Peyer's patch (tissue), 4 donors: ENCODE results near the gene TIGIT. TPM values are rescaled to one million over a fixed set of nuclear protein-coding genes. Genes with fewer than 3 reads are reported as not detected.

Source experiments
- DNase-seq, 3 donors: peaks; one replicate each; pipeline ENCODE4 v3.0.0-alpha.2; 2017 to 2019
- H3K27ac ChIP-seq, 4 donors: fragments of 200-600 bp; sonication (generic); one replicate each; pipeline ENCODE4 v1.5.1; 2016 to 2019
- H3K27me3 ChIP-seq, 2 donors: fragments of 200-600 bp; sonication (generic); one replicate each; pipeline ENCODE4 v1.5.1; 2019
- H3K36me3 ChIP-seq, 3 donors: fragments of 200-600 bp; sonication (generic); one replicate each; pipeline ENCODE4 v1.5.1; 2016 to 2019
- H3K4me1 ChIP-seq, 4 donors: fragments of 200-600 bp; sonication (generic); one replicate each; pipeline ENCODE4 v1.5.1; 2016 to 2019
- H3K4me3 ChIP-seq, 4 donors: fragments of 200-600 bp; sonication (generic); 1 replicate in 3 of 4; 2 replicates in 1 of 4; pipeline ENCODE4 v1.5.1; 2016 to 2019; ENCODE audit warnings: mild to moderate bottlenecking in 1 of 4
- H3K9me3 ChIP-seq, 4 donors: fragments of 200-600 bp; sonication (generic); one replicate each; pipeline ENCODE4 v1.5.1; 2016 to 2019; ENCODE audit warnings: mild to moderate bottlenecking in 1 of 4
- POLR2A ChIP-seq, 2 donors: fragments of 450-650 bp; IDR thresholded peaks; one replicate each; pipeline ENCODE4 v1.5.1; 2017; ENCODE audit warnings: antibody characterized with exemption in 2 of 2, mild to moderate bottlenecking in 2 of 2, moderate library complexity in 2 of 2
- total RNA-seq, 4 donors: library from RNA; depleted of rRNA; stranded (reverse); fragments of >200 nt; gene quantifications; one replicate each; pipeline ENCODE4 v1.1.0, GENCODE V29; 2016
- TF ChIP-seq, protein P1 (sequence below), 6 experiments: fragments of 450-650 bp in 4 of 6; fragments of 200-600 bp in 2 of 6; sonication (generic) in 1 of 6; IDR thresholded peaks; one replicate each; pipeline ENCODE4 v1.5.1; 2017 to 2019; ENCODE audit warnings: antibody characterized with exemption in 6 of 6, mild to moderate bottlenecking in 3 of 6, moderate library complexity in 1 of 6

The TIGIT gene
- total RNA-seq, 4 donors from 2014 or later, result 0.35 to 5.0 (median 2.5) TPM; not detected in 1

GRCh38 chr3:114299941-114300624 lies 6.3 kb downstream of the TIGIT start:
- DNase-seq, result no peak
- Histone ChIP-seq H3K27ac (peak overlapping the region in 1 of 4 donors; percentile 44), H3K27me3 (no peaks in the 10 kb centered on the region), H3K4me1 (no peaks in the 10 kb centered on the region), H3K36me3 (no peaks in the 10 kb centered on the region), H3K4me3 (peak overlapping the region in 1 of 4 donors; percentile 7), H3K9me3 (no peaks in the 10 kb centered on the region)
- no peak for TF ChIP-seq POLR2A (IDR thresholded peaks at IDR 0.05)
- TF ChIP-seq, protein P1, sequence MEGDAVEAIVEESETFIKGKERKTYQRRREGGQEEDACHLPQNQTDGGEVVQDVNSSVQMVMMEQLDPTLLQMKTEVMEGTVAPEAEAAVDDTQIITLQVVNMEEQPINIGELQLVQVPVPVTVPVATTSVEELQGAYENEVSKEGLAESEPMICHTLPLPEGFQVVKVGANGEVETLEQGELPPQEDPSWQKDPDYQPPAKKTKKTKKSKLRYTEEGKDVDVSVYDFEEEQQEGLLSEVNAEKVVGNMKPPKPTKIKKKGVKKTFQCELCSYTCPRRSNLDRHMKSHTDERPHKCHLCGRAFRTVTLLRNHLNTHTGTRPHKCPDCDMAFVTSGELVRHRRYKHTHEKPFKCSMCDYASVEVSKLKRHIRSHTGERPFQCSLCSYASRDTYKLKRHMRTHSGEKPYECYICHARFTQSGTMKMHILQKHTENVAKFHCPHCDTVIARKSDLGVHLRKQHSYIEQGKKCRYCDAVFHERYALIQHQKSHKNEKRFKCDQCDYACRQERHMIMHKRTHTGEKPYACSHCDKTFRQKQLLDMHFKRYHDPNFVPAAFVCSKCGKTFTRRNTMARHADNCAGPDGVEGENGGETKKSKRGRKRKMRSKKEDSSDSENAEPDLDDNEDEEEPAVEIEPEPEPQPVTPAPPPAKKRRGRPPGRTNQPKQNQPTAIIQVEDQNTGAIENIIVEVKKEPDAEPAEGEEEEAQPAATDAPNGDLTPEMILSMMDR (IDR thresholded peaks at IDR 0.05), result no peak

DNA sequence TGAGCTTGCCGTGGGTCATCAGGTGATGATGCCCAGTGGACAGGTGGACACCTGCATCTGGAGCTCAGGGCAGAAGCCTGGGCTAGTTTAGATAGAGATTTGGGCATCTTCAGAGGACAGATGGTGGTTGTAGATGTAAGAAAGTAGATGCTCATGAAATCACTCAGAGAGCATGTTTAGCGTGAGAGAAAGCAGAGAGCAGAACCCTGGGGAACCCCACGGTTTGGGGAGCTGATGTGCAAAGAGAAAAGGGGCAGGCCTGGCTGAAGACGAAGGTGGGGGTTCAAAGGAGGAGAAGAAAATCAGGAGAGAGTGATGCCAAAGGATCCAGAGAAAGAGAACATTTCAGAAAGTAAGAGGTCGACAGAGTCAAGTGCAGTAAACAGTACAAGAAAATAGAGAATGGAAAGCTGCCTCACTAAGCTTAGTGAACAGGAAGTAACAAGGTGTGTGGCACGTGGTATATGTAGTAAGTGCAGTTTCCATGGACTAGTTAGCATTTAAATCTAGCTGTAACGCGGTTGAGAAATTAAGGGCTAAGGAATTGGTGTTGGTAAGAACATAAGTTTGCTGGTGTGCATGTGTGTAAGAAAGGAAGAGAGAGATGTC lies 13.5 kb downstream of the TIGIT start:
- H3K9me3 ChIP-seq, result no peaks in the 10 kb centered on the region
- TF ChIP-seq POLR2A (IDR thresholded peaks at IDR 0.05), result no peak
- TF ChIP-seq, protein P1 (IDR thresholded peaks at IDR 0.05), result no peak
- H3K27me3 ChIP-seq, result no peaks in the 10 kb centered on the region
- peak overlapping the region in 1 of 4 donors; percentile 11 for H3K4me3 ChIP-seq
- no peaks in the 10 kb centered on the region for H3K36me3 ChIP-seq
- peak overlapping the region; percentile 46 to 79 (median 57) for H3K27ac ChIP-seq
- no peaks in the 10 kb centered on the region for H3K4me1 ChIP-seq
- peak in 1 of 3 donors; percentile 51 for DNase-seq

- H3K27ac ChIP-seq, result peak overlapping the region; percentile 23 to 79 (median 57)
- no peaks in the 10 kb centered on the region for H3K9me3 ChIP-seq
- H3K4me1 ChIP-seq, result no peaks in the 10 kb centered on the region
- no peak for TF ChIP-seq POLR2A (IDR thresholded peaks at IDR 0.05)
- TF ChIP-seq, protein P1 (IDR thresholded peaks at IDR 0.05), result no peak
- no peak for DNase-seq
- H3K27me3 ChIP-seq, result no peaks in the 10 kb centered on the region
- H3K4me3 ChIP-seq, result peak overlapping the region in 1 of 4 donors; percentile 11
- no peaks in the 10 kb centered on the region for H3K36me3 ChIP-seq
These were observed 14.0 kb downstream of the TIGIT start for GRCh38 chr3:114307832-114308231.

DNA sequence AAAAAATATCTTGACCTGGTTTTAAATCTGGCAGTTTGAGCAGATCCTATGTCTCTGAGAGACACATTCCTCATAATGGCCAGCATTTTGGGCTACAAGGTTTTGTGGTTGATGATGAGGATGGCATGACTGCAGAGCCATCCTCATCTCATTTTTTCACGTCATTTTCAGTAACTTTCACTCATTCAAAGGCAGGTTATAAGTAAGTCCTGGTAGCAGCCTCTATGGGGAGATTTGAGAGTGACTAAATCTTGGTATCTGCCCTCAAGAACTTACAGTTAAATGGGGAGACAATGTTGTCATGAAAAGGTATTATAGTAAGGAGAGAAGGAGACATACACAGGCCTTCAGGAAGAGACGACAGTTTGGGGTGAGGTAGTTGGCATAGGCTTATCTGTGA lies 14.5 kb downstream of the TIGIT start:
- H3K36me3 ChIP-seq, result no peaks in the 10 kb centered on the region
- no peak for DNase-seq
- no peak overlapping the region for H3K4me3 ChIP-seq
- H3K27ac ChIP-seq, result peak overlapping the region; percentile 7 to 79 (median 40)
- no peaks in the 10 kb centered on the region for H3K9me3 ChIP-seq
- H3K4me1 ChIP-seq, result no peaks in the 10 kb centered on the region
- no peaks in the 10 kb centered on the region for H3K27me3 ChIP-seq
- TF ChIP-seq, protein P1 (IDR thresholded peaks at IDR 0.05), result no peak
- no peak for TF ChIP-seq POLR2A (IDR thresholded peaks at IDR 0.05)

DNA sequence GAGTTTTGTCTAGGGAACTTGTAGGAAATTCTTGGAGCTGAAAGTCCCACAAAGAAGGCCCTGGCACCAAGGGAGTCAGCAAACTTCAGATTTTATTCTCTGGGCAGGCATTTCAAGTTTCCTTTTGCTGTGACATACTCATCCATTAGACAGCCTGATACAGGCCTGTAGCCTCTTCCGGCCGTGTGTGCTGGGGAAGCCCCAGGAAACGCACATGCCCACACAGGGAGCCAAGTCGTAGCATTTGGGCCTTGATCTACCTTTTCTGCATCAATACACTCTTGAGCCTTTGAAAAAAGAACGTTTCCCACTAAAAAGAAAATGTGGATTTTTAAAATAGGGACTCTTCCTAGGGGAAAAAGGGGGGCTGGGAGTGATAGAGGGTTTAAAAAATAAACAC lies 15.0 kb downstream of the TIGIT start:
- peak overlapping the region; percentile 7 to 79 (median 40) for H3K27ac ChIP-seq
- no peaks in the 10 kb centered on the region for H3K27me3 ChIP-seq
- no peaks in the 10 kb centered on the region for H3K4me1 ChIP-seq
- H3K36me3 ChIP-seq, result no peaks in the 10 kb centered on the region
- no peak for TF ChIP-seq POLR2A (IDR thresholded peaks at IDR 0.05)
- TF ChIP-seq, protein P1 (IDR thresholded peaks at IDR 0.05), result no peak
- no peaks in the 10 kb centered on the region for H3K9me3 ChIP-seq
- H3K4me3 ChIP-seq, result no peak overlapping the region
- DNase-seq, result peak in 2 of 3 donors; percentile 70 to 82
